DLD1 (cell line): ENCODE data around the gene SMURF1.
"Not testable (repeated sequence)": the region's sequence is repeated elsewhere in the genome, so short reads cannot be mapped to it uniquely, and the experiment has no call there.

Source experiments
- in situ Hi-C: cut with HindIII; loops from 2 replicates; pipeline ENCODE4 v1.10.0; 2017; ENCODE audit warnings: low sequenced_read_pairs

SMURF1 gene

GRCh38 chr7:99070361-99070760 lies 73.5 kb downstream of the SMURF1 start:
- in situ Hi-C loops = no loop called here

- in situ Hi-C loops = no loop called here
Measured at GRCh38 chr7:99061001-99061776, 82.7 kb downstream of the SMURF1 start.

GRCh38 chr7:99054781-99055180 lies 89.1 kb downstream of the SMURF1 start:
- in situ Hi-C loops = no loop called here

GRCh38 chr7:99050971-99051370 lies 92.9 kb downstream of the SMURF1 start:
- in situ Hi-C loops = no loop called here

GRCh38 chr7:99047526-99048077 lies 96.3 kb downstream of the SMURF1 start:
- in situ Hi-C loops = no loop called here

GRCh38 chr7:99046722-99047121 lies 97.2 kb downstream of the SMURF1 start:
- in situ Hi-C loops = no loop called here

GRCh38 chr7:99046262-99046661 lies 97.6 kb downstream of the SMURF1 start:
- in situ Hi-C loops = not testable (repeated sequence)

GRCh38 chr7:99044858-99045257 lies 99.0 kb downstream of the SMURF1 start:
- in situ Hi-C loops = not testable (repeated sequence)

- in situ Hi-C loops = no loop called here
Measured at GRCh38 chr7:99042957-99043356, 101.0 kb downstream of the SMURF1 start.

GRCh38 chr7:99041526-99041925 lies 102.4 kb downstream of the SMURF1 start:
- in situ Hi-C loops = no loop called here

- in situ Hi-C loops = no loop called here
Measured at GRCh38 chr7:99040104-99040958, 103.6 kb downstream of the SMURF1 start.

GRCh38 chr7:99039384-99039891 lies 104.5 kb downstream of the SMURF1 start:
- in situ Hi-C loops = no loop called here

GRCh38 chr7:99038086-99038855 lies 105.6 kb downstream of the SMURF1 start:
- in situ Hi-C loops = no loop called here

- in situ Hi-C loops = no loop called here
Measured at GRCh38 chr7:99037327-99037940, 106.5 kb downstream of the SMURF1 start.

GRCh38 chr7:99036546-99037111 lies 107.3 kb downstream of the SMURF1 start:
- in situ Hi-C loops = no loop called here

GRCh38 chr7:99035723-99036545 lies 108.0 kb downstream of the SMURF1 start:
- in situ Hi-C loops = no loop called here

GRCh38 chr7:99034932-99035722 lies 108.8 kb downstream of the SMURF1 start:
- in situ Hi-C loops = no loop called here

GRCh38 chr7:99033765-99034164 lies 110.1 kb downstream of the SMURF1 start:
- in situ Hi-C loops = no loop called here
